Right lobe of liver (tissue), 4 donors: ENCODE measurements around the gene OR8G5.

Experiments
- CTCF ChIP-seq, 4 donors: fragments of 200-600 bp in 3 of 4; fragments of 450-650 bp in 1 of 4; IDR thresholded peaks; one replicate each; pipeline versions ENCODE4 v1.5.1 to v1.8.0; 2016 to 2022; ENCODE audit warnings: antibody characterized with exemption in 4 of 4, mild to moderate bottlenecking in 2 of 4
- POLR2A ChIP-seq: fragments of 450-650 bp; IDR thresholded peaks from one replicate; pipeline ENCODE4 v1.6.1; 2017; ENCODE audit warnings: antibody characterized with exemption, mild to moderate bottlenecking
- donor health status: DM: no; HTN: no; CAD: no.
- donor health status: DM: no; HTN: no; CAD: no.
- donor health status: DM: no; HTN: yes; CAD: no.

GRCh38 chr11:124238512-124238911 lies 17.7 kb upstream of the OR8G5 start:
- no peak for TF ChIP-seq POLR2A
- no peak for TF ChIP-seq CTCF (IDR thresholded peaks at IDR 0.05)
